T1000 (cell line): ENCODE results near the gene MUC5B.
A peak's percentile ranks its signal among the peaks of the same experiment; 100 is the strongest.

Experiments
- DNase-seq: peaks from one replicate; lab custom pipeline; 2025; ENCODE audit warnings: mixed read lengths; lab: John Stamatoyannopoulos, UW

The MUC5B gene

DNA sequence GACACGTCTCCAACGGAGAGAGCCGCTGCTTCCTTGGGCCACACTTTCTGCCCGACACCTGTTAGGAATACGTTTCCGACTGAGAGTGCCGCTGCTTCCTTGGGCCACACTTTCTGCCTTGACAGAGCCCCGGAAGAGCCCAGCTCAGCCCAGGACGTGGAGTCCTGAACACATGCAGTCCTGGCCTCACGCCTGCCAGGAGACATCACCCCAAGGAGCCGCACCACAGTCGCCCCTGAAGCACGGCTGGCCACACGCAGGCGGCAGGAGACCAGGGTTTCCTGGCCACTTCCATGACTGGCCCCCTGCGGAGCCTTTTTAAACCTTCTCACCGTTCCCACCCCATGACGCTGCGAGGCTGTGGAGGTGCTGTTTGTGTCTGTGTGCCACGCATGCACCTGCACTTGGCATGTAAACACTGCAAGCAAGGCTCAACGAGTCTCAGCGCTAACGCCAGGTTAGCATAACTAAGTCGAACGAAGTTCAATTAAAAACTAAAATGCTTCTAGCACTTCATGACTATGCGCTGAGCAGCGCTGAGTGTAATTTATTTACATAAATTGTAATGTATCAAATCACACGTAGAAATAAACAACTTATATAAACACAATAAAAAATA lies 77.8 kb downstream of the MUC5B start:
- DNase-seq: no peak

DNA sequence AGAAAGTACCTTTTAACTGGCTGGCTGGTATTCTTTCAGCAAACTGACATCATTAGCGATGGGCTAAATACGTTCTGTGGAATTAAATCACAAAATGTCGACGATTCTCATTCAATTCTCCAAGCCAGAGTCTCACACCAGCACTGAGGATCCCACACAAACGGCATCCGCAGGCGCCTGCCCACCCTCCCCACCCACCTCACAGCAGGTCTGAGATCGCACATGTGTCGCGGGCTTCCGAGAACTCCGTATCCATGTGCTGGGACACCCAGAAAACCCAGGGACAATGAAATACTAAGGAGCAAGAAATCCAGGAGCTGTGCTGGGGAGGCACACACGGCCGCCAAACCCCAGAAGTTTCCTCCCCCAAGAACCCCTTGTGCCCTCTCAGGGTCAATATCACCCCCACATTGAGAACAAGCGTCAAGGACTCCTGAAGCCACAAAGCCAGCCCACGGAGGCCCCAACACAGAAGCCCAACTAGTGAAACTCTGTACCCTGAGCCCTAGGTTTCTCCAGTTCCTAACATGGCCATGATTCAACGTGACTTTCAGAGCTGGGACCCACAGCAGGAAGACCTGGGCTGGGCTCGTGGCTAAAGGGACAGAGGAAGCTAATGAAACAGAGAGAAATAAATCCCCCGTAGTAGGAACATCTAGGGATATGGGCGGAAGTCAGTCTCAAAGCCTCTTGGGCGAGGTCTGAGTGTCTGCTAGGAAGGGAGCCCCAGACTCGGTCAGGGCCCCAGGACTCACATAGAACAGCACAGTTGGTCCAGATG lies 78.5 kb downstream of the MUC5B start:
- no peak for DNase-seq

DNA sequence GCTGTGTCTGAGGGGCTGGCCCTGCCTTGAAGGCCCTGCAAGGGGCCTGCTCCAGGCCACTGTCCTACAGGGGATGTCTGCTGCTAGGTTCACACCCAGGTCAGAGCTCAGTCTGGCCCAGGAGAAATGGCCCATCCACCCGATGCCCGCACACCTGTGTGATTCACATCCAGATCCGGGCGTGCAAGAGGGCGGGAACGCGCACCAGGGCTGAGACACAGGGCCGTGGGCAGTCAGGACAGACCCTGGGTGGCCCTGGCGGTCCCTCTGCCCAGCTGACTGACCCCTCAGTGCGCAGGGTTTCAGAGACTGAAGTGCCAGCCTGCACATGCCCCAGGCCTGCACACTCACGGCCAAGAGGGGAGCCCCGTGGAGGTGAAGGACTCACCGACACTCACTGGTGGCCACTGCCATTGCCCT lies 79.2 kb downstream of the MUC5B start:
- no peak for DNase-seq

DNA sequence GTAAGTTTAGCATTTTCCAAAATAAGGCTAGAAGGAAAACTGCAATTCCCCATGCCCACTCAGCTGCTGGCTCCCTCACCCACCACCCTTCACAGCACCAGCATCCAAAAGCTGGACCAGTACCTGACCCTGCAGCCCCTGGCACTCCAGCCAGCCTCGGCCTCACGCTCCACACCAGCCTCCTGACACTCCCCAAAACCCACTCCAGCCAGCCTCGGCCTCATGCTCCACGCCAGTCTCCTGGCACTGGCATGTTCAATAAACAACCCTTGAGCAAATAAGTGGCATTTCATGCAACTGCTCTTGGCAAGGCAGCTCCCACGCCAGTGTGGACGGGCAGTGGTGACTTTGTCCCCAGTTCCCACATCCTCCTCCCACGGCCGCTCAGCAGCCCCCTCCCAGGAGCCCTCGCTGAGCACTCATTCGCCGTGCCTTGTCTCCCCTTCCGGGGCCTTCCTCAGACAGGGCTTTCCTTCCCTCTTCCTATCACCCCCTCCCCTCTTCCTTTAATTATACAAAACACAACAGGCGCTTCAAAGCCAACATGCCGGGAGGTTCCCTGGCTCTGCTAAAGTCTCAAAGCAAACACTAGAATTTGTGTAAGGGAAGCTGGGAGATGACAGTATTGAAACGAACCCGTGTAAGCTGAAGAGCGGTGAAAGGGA lies 79.7 kb downstream of the MUC5B start:
- no peak for DNase-seq

DNA sequence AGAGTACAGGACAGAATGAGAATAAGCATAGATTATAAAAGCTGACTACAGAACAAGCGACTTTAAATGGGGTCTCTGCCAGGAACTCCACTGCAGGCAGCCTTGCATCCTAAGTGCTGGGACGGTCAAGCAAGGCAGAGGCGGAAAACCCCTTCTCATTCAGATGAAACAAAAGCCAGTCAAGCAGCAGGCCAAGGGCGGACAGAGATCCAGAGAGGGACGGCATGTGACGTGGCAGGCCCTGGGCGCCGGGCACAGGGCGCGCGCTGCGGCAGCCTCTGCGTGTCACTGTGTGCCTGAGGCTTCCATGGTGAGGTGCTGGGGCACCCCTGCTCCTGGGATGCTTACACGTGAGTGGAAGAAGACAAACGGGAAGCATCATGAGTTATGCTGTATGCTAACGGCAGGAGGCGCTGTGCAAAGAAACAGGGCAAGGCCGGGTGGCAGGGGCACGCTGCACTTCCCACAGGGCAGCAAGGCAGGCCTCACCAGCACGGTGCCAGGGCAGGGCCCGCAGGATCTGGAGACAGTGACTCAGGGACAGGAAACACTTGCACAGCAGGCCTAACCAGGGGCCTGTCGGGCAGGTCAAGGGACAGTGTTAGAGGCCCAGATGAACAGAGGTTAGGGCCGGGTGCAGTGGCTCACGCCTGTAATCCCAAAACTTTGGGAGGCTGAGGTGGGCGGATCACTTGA lies 80.4 kb downstream of the MUC5B start:
- DNase-seq: no peak

DNA sequence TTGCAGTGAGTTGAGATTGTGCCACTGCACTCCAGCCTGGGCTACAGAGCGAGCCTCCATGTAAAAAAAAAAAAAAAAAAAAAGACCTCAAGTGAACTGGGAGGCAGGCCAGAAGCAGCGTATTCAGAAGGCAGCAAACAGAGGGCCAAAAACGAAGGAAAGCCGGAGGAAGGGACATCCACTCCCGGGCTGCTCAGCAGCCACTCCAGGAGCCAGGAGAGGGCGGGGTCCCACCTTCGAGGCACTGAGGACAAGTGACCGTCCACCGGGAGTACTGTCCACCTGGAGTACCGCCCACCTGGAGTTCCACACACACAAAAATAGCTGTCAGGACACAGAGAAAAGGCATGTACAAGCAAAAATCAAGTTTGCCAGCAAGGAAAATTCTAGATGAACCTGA lies 81.1 kb downstream of the MUC5B start:
- DNase-seq: no peak

DNA sequence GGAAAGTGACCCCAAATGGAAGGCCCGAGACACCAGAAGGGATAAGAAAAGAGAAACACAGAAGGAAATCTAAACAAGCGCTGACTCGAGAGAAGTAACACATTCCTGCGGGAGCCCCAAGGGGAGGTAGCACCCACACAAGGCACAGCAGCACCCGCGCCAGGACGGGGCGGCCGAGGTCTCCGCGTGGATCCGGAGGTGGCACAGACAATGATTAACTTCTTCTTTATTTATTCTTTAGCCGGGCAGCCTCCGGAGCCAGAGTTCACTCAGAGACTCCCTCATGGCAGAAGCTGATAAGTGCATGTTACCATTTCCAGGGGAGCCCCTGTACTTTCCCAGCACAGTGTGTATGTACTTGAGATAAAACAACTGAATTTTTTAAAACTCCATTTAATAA lies 81.5 kb downstream of the MUC5B start:
- DNase-seq: no peak

DNA sequence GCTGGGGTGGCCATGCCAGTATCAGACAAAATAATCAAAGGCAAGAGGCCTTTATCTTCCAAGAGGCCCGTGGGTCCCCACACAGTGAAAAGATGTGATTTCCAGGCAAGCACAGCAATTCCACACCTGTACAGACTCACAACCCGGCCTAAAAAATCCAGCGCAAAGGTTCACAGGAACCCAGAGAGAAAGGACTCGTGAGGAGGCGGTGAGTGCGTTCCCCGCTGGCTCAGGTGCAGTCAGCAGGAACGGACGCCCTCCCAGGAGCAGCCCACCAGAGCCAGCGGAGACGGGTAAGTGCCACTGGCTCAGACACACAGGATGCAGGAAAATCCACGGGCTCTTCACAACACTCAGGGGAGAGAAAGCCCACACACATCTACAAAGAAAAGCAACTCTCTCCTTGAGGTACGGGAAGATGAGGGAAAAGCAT lies 82.2 kb downstream of the MUC5B start:
- no peak for DNase-seq

DNA sequence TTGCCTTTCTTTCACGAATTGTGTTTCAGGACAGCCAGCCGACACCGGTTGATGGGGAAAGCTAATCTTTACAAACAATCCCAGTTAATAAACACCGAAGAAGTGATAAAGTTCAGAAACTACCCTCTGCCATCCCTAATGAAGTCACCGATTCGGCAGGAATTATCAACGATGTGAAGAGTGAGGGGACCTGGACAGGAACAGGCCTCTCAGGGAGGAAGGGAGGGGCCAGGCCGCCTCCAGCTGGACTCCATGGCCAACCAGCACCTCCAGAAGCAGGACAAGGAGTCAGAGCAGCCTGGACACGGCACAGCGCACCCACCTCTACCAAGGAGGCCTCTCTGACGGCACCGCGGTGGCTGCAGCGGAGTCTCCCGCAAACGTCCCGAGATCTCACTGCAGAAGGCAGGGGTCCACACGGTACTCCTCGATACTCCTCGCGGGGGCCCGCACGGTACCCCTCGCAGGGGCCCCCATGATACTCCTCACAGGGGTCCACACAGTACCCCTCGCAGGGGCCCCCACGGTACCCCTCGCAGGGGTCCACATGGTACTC lies 82.7 kb downstream of the MUC5B start:
- DNase-seq: no peak

DNA sequence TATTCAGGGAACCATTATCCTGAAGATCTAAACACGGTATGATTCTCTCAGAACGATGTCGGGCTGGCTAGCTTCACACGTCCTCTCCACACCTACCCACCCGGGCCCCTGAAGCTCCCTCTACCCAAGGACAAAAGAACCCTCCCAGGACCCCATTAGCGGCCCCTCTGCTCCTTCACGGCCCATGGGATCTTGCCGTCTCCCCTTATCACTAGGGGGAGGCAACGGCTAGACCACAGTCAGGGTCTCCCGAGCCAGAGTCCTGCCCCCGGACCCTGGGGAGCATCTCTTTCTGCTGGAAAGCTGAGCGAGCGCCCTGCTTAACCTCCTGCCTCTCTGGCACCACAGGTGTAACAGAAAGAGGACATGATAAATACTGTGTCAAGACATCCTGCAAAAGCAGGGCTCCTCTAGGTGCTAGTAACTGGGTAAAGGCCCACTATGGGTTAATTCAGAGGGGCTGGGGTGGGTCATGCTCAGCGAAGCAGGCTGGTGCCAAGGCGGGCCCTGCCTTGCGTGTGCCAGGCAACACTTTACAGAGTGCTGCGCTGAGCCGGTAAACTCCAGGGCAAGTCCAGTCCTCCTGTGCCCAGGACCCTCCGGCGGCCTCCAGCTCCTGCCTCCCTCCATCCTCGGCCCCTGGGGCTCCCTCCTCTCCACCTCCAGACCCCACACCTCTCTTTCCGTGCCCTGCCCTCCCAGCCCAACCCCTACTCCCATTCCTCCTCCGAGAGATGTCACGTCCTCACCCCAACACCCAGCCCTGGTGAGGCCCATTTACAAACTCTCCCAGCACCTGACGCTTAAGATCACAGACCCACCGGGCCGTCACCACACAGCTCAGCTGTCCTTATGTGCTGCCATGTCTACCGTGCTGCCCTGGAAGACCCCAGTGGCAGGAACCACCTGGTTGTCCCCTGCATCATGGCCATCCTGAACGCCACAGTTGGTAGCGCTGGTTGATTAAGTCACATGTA lies 83.6 kb downstream of the MUC5B start:
- no peak for DNase-seq

DNA sequence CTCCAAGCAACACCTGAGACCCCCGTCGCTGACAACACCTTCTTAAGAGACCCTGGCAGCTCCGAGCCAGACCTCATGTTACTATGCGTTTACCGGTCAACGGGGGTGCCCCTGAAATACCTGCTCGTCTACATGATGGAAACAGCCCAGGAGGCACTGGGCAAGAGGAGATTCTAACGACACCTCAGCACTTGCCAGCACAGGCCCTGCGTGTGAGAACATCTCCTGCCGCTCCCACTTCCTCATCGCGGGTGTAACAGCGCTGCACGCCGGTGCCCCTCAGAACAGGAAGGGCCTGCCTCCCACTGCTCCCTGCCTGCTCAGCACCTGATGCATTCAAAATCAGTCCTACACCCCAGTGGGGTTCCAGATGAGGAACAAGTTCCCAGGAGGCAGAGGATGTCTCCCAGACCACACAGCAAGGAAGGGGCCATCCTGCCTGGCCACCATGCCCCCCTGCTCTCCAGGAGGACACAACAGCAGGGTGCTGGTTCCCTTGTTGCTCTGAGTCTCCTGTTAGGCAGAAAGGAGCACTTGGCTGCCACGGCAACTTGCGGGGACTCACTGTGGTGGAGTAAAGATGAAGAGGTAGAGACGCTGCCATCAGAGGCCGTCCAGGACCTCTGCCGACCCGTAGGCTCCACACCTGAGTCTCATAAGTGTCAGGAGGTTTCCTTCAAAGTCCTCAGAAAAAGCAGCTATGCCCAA lies 84.5 kb downstream of the MUC5B start:
- DNase-seq: no peak

DNA sequence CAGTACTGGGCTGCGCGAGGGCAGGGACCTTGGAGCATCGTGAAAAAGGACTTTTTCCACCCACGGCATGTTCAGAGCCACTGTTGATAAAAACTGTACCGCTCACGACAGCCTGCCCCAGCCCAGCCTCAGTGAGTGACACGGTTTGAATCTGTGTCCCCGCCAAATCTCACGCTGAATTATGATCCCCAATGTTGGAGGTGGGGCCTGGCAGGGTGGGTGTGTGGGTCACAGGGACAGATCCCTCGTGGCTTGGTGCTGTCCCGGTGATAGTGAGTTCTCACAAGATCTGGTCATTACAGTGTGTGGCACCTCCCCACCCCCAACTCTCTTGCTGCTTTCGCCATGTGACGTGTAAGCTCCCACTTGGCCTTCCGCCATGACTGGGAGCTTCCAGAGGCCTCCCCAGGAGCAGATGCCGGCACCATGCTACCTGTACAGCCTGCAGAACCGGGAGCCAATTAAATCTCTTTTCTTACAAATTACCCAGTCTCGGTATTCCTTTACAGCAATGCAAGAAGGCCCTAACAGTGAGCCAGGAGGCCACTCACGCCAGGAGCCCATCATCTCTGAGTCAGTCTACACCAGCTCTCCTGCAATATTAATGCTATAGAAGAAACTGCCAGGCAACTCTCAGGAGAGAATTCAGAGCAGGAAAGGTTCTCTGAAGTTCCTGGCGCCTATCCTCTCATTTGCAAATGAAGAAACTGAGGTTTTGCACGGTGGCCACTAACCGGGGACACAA lies 85.3 kb downstream of the MUC5B start:
- no peak for DNase-seq

DNA sequence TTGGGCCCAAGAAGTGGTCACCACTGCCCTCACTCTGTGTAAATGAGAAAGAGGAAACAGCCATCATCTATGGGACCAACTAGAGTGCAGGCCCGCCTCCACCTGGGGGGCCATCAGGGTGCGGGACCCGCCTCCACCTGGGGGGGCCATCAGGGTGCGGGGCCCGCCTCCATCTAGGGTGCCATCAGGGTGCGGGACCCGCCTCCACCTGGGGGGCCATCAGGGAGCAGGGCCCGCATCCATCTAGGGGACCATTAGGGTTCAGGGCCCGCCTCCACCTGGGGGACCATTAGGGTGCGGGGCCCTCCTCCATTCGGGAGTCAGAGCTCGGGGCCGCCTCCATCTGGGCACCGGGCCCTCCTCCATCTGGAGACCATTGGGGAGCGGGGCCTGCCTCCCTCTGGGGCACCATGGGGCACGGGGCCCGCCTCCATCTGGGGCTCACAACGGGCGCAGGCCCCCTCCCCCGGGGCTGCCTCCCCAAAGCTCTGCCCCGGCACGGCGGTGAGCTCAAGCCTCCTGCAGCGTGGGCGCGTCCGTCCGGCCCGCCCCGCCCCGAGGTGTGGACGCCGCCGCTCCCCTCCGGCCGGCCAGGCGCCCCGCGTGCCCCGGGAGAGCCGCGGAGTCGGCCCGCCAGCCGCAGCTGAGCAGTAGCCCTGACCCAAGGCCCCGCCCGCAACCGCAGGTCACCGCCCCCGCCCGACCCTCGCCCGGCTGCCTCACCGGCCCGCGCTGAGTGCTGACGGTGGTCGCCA lies 86.1 kb downstream of the MUC5B start:
- DNase-seq: no peak

DNA sequence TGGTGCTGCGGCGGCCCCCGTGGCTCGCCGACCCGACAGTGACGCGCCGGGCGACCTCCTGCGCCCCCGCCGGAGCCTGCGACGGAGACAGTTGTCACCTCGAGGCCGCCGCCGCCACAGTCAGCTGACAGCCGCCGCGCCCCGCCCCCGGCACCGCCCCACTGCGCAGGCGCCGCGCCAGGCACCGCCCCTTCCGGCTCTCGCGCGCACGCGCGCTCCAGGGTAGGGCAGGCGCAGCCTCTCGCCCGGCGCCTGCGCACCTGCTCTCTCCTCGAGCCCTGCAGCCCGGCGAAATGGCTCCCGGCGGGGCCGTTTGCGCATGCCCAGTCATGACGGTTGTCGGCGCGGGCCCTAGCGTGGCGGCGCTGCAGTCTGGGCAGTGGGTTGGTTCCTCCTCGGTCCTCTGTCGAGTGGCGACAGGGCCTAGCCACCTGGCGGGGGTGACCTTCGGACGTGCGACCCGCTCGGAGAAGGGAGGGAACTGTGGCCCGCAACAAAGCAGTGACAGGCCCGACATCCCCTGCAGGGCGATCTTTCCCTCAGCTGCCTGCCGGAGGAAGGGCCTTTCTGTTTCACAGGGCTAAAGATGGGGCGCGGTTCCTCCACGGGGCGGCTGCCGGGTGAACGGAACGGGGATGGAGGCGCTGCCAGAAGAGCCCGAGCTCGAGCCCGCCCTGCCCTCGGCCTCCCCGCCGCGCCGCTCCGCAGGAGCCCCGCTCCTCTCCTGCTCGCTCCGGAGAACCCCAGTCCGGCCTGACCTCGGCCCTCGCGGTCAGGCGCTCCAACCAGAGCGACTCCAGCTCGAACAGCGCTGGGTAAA lies 86.8 kb downstream of the MUC5B start, which contains the start of gene TOLLIP:
Gene TOLLIP (minus strand): TSS at position 135 of the 820 bp plus-strand sequence. CDS start 134 bp downstream, at position 1.
- peak; percentile 91 for DNase-seq

DNA sequence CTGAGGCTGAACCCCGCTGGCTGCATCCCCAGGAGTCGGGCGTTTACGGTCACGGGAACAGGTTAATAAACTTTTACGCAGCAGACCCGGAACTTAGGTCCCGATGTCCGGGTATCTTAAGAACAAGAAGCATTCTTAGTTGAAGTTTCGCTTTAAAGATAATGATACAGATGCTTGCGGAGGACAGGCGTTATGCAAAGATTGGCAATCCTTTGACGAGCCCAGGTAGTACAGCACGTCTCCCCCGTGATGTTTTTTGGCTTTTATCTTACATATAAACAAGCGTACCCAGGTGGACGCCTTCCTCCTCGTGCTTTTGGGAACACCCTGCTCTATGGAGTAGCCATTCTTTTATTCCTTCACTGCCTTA lies 87.4 kb downstream of the MUC5B start:
- no peak for DNase-seq

DNA sequence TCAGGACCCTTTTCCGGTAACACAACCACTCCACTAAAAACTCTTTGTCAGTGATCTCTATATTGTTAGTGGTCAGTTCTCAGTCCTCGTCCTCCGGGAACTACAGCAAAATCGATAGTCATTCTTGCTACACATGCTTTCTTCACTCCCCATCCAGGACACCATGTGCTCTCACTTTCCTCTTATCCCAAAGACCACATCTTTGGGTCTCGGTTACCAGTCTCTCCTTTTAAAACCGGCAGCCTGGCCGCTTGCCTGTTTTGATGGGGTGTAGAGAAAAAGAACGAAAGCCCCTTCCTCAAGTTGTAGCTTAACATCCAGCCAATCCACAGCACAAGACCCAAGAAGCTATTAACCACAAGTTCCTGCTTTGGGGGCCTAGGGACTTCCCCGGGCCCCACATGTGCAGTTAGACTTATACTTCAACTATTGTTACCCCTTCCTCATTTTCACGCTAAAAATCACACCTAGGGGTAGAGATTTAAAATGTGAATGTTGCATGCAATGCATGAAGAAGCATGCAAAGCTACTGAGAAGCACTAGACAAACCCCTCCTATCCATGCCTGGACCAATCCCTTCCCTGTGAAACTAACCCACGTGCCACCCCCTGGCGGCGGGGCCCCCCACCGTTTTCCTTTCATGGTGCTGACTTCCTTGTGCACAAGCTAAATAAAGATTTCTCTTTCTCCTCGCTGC lies 88.1 kb downstream of the MUC5B start:
- DNase-seq: no peak
